Epithelial cell of esophagus (primary cell): Measurements from ENCODE around the gene EDRF1.
A peak's percentile ranks its signal among the peaks of the same experiment; 100 is the strongest.

Source experiments
- DNase-seq: peaks from one replicate; pipeline ENCODE4 v3.0.0; 2010; ENCODE audit warnings: low read depth
- H3K4me3 ChIP-seq: 2 replicates; pipeline ENCODE4 v1.5.1; 2011; ENCODE audit warnings: mild to moderate bottlenecking, low read length, control low read depth
- CTCF ChIP-seq: IDR thresholded peaks from 2 replicates; pipeline ENCODE4 v1.5.1; 2011; ENCODE audit warnings: low read depth, mild to moderate bottlenecking, low read length, control low read depth, inconsistent platforms; ENCODE audit not compliant: insufficient read depth; ENCODE audit errors: missing control alignments

The EDRF1 gene

DNA sequence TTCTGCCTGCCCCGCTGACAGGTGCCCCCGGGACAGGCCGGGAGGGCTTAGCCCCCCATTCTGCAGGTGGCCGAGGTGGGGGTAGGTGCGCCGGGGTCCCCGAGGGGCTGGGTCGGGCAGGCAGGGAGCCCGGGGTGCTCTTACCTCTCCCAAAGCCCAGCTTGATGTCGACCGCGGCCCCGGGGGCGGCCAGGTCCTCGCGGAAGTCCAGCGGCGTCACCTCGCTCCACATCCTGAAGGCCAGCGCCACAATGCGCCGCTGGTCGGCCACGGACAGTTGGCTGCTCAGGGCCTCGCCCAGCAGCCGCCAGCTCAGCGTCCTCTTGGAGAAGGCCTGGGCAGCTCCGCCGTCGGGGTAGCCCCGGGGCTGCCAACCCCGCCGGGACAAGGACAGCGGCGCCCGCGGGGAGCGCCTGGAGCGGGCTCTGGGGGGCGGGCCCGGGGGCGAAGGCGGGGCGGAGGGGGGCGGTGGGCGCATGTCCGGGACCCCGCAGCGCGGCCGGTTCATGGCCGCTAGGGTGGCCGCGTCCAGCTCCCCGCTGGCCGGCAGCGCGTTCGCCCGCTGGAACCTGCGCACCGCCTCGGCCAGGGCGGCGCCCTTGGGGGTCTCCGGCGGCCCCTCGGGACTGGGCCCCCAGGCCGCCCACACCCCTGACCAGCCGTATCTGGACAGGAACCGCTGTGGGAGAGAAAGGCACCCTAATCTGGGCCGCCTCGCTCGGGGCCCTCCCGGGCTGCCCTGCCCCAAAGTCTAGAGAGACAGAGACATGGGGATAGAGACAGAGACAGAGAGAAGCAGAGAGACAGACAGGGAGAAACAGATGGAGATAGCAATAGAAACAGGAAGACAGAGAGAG is 54.4 kb downstream of the EDRF1 start:
- no peak for TF ChIP-seq CTCF
- H3K4me3 ChIP-seq: no peak overlapping the region

GRCh38 chr10:125774581-125775191 is 55.2 kb downstream of the EDRF1 start:
- no peak for TF ChIP-seq CTCF
- no peak overlapping the region for H3K4me3 ChIP-seq
- no peak for DNase-seq

More for the DNA sequence above, 54.4 kb downstream of the EDRF1 start:
- no peak for DNase-seq

GRCh38 chr10:125775491-125776106 is 56.1 kb downstream of the EDRF1 start, which contains the start of gene MMP21:
Gene MMP21 (minus strand): TSS chr10:125775821. CDS start chr10:125775821, 0 bp downstream.
- no peak for TF ChIP-seq CTCF
- DNase-seq: no peak
- no peak within 1 kb of the TSS for H3K4me3 ChIP-seq

GRCh38 chr10:125777806-125778205 is 58.3 kb downstream of the EDRF1 start:
- no peak for TF ChIP-seq CTCF

GRCh38 chr10:125778556-125778955 is 59.0 kb downstream of the EDRF1 start:
- TF ChIP-seq CTCF: no peak
- no peak overlapping the region for H3K4me3 ChIP-seq
- peak; percentile 12 for DNase-seq

More at GRCh38 chr10:125777806-125778205, 58.3 kb downstream of the EDRF1 start:
- DNase-seq: no peak
- H3K4me3 ChIP-seq: no peak overlapping the region

DNA sequence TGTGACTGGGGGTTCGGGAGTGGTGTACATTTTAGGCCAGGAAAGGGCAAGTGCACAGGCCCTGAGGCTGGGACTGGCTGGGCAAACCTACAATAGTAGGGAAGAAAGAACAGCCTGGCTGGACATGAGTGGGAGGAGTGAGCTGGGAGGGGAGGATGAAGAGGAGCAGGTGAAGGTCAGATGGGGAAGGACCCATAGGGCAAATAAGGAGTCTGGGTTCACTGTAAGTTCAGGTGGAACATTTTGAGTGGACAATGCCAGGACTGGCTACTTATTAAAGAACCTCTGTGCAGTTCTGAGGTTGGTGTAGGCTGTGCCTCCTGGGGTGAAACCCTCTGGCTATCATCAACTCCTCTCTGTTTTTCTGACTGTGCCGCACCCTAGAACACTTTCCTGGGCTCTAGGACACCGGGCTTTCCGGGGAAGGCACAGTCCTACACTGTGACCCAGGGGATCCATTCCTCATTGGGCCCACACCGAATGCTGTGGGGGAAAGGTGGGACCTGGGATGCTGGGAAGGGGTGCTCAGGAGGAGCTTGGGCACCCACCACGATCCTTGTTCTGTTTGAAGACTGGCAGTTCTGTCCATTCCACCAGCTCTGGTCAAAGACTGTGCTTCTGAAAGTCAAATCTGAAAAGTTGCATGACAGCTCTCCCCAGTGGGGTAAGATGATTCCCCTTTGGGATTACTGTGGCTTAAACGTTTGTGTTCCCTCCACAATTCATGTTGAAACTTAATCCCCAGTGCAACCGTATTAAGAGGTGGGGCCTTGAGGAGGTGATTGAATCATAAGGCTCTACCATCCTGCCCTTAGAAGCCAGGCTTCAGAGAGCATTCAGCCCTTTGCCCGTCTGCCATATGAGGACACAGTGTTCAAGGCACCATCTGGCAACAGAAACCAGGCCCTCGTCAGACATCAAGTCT is 60.2 kb downstream of the EDRF1 start:
- no peak for TF ChIP-seq CTCF
- no peak overlapping the region for H3K4me3 ChIP-seq
- no peak for DNase-seq
